HCT116 (cell line): Measurements from ENCODE around the gene ZXDC. TPM values are rescaled to one million over a fixed set of nuclear protein-coding genes. Genes with fewer than 3 reads are reported as not detected.

ENCODE experiments used
- ATAC-seq: fragments of 200-7000 bp; cut with Tn5 transposase; 2 replicates; pipeline ENCODE4 v1.9.1; 2020; ENCODE audit warnings: mild to moderate bottlenecking, moderate library complexity
- BruUV-seq: library from RNA; stranded (reverse); fragments of 400-500 nt; replicated peaks from 2 replicates; lab custom pipeline; 2021; lab: Mats Ljungman, UMichigan
- CTCF ChIA-PET: fragments of 300-600 bp; sonication (Branson Sonifier 250); formaldehyde crosslinking; loops from one replicate; lab custom pipeline; 2021; ENCODE audit warnings: antibody characterized with exemption; lab: Charles Lee
- POLR2A ChIA-PET: fragments of 300-600, 350-600 bp; sonication (Branson Sonifier 250); formaldehyde crosslinking; loops from one replicate; lab custom pipeline; 2021; ENCODE audit warnings: antibody characterized with exemption; lab: Charles Lee
- RAD21 ChIA-PET, 2 experiments: fragments of 300-600 bp; sonication (Branson Sonifier 250); formaldehyde crosslinking; loops; one replicate each; lab custom pipeline; 2023; ENCODE audit warnings: low total read pairs in 2 of 2; ENCODE audit not compliant: uncharacterized antibody in 2 of 2, unreplicated experiment in 2 of 2, low non-redundant PET in 1 of 2; lab: Charles Lee
- DNase-seq: peaks from one replicate; pipeline ENCODE4 v3.0.0-alpha.2; 2010; ENCODE audit warnings: low read depth, low spot score
- H2AFZ ChIP-seq: fragments of 200-600 bp; shearing (Covaris generic), sonication (generic); 2 replicates; pipeline ENCODE4 v1.6.1; 2017; ENCODE audit warnings: low read depth, mixed run types, mixed read lengths, antibody characterized with exemption, low read length; ENCODE audit not compliant: poor library complexity, severe bottlenecking
- H3K27ac ChIP-seq: 2 replicates; pipeline ENCODE4 v1.5.1; 2012; ENCODE audit warnings: low read depth, low read length
- H3K27me3 ChIP-seq: fragments of 200-600 bp; sonication (generic); 2 replicates; pipeline ENCODE4 v1.6.1; 2016; ENCODE audit warnings: mixed run types, low read length, mixed read lengths; ENCODE audit not compliant: insufficient read depth
- H3K36me3 ChIP-seq, 2 experiments: fragments of 200-500 bp in 1 of 2; fragments of 200-600 bp in 1 of 2; sonication (Bioruptor generic) in 1 of 2; sonication (generic) in 1 of 2; 2 replicates each; pipeline versions ENCODE4 v1.5.1 to v1.6.1; 2014 to 2016; ENCODE audit warnings: low read length in 2 of 2, inconsistent platforms in 1 of 2, mixed read lengths in 1 of 2, mixed run types in 1 of 2; ENCODE audit not compliant: insufficient read depth in 2 of 2, control insufficient read depth in 1 of 2
- H3K4me1 ChIP-seq, 2 experiments: fragments of 200-600 bp in 1 of 2; sonication (generic) in 1 of 2; 2 replicates each; pipeline versions ENCODE4 v1.5.1 to v1.6.1; 2012 to 2017; ENCODE audit warnings: low read length in 2 of 2, inconsistent platforms in 1 of 2, mild to moderate bottlenecking in 1 of 2, mixed read lengths in 1 of 2, mixed run types in 1 of 2, moderate library complexity in 1 of 2; ENCODE audit not compliant: insufficient read depth in 2 of 2, control insufficient read depth in 1 of 2
- H3K4me2 ChIP-seq: fragments of 200-600 bp; sonication (generic); 2 replicates; pipeline ENCODE4 v1.6.1; 2017; ENCODE audit warnings: mixed run types, low read length, mixed read lengths
- H3K4me3 ChIP-seq, 2 experiments: fragments of 200-600 bp in 1 of 2; sonication (generic) in 1 of 2; replicated peaks in 1 of 2; 2 replicates each; pipeline ENCODE4 v1.5.1; 2011 to 2016; ENCODE audit warnings: low read length in 2 of 2, control low read depth in 1 of 2, low read depth in 1 of 2, mild to moderate bottlenecking in 1 of 2, mixed read lengths in 1 of 2, mixed run types in 1 of 2
- H3K79me2 ChIP-seq: fragments of 200-600 bp; sonication (generic); 2 replicates; pipeline ENCODE4 v1.6.1; 2017; ENCODE audit warnings: mild to moderate bottlenecking, mixed run types, low read length, moderate library complexity, mixed read lengths; ENCODE audit not compliant: insufficient read depth
- H3K9ac ChIP-seq: fragments of 200-600 bp; sonication (generic); 2 replicates; pipeline ENCODE4 v1.6.1; 2016; ENCODE audit warnings: low read length, mixed read lengths
- H3K9me2 ChIP-seq: fragments of 200-600 bp; sonication (generic), shearing (Covaris generic); 2 replicates; pipeline ENCODE4 v1.6.1; 2017; ENCODE audit warnings: mixed run types, mild to moderate bottlenecking, moderate library complexity; ENCODE audit not compliant: insufficient read depth
- H3K9me3 ChIP-seq, 2 experiments: fragments of 200-500 bp in 1 of 2; fragments of 200-600 bp in 1 of 2; sonication (Bioruptor generic) in 1 of 2; sonication (generic) in 1 of 2; 2 replicates each; pipeline ENCODE4 v1.6.1; 2014 to 2017; ENCODE audit warnings: low read length in 2 of 2, mixed read lengths in 2 of 2, inconsistent platforms in 1 of 2, low read depth in 1 of 2, mild to moderate bottlenecking in 1 of 2, mixed run types in 1 of 2, moderate library complexity in 1 of 2; ENCODE audit not compliant: control insufficient read depth in 1 of 2, insufficient read depth in 1 of 2
- H4K20me1 ChIP-seq: fragments of 200-600 bp; sonication (generic), shearing (Covaris generic); 2 replicates; pipeline ENCODE4 v1.6.1; 2017; ENCODE audit warnings: mixed run types, mild to moderate bottlenecking, moderate library complexity; ENCODE audit not compliant: insufficient read depth
- CEBPB ChIP-seq: IDR thresholded peaks from 2 replicates; pipeline ENCODE4 v1.6.1; 2012; ENCODE audit warnings: low read depth
- CTCF ChIP-seq, 3 experiments: fragments of 200-600 bp in 1 of 3; sonication (generic) in 1 of 3; IDR thresholded peaks in 2 of 3; conservative IDR thresholded peaks in 1 of 3; 2 replicates each; pipeline ENCODE4 v1.5.1; 2012 to 2017; ENCODE audit warnings: low read depth in 2 of 3, low read length in 2 of 3, antibody characterized with exemption in 1 of 3, borderline replicate concordance in 1 of 3, control low read depth in 1 of 3, mild to moderate bottlenecking in 1 of 3, mixed read lengths in 1 of 3, mixed run types in 1 of 3, moderate library complexity in 1 of 3; ENCODE audit not compliant: insufficient read depth in 1 of 3
- ELF1 ChIP-seq: IDR thresholded peaks from 2 replicates; pipeline ENCODE4 v1.6.1; 2012; ENCODE audit warnings: low read depth, borderline replicate concordance
- FOSL1 ChIP-seq: IDR thresholded peaks from 2 replicates; pipeline ENCODE4 v1.6.1; 2012; ENCODE audit warnings: low read depth
- MAX ChIP-seq: IDR thresholded peaks from 2 replicates; pipeline ENCODE4 v1.6.1; 2012
- POLR2AphosphoS5 ChIP-seq: IDR thresholded peaks from 2 replicates; pipeline ENCODE4 v1.6.1; 2011; ENCODE audit warnings: mild to moderate bottlenecking, low read depth, low read length, moderate library complexity
- REST ChIP-seq: IDR thresholded peaks from 2 replicates; pipeline ENCODE4 v1.6.1; 2012; ENCODE audit warnings: low read depth
- SIN3A ChIP-seq: IDR thresholded peaks from 2 replicates; pipeline ENCODE4 v1.6.1; 2012; ENCODE audit warnings: low read depth
- SP1 ChIP-seq: IDR thresholded peaks from 2 replicates; pipeline ENCODE4 v1.6.1; 2012; ENCODE audit warnings: low read depth
- TCF7L2 ChIP-seq: IDR thresholded peaks from 2 replicates; pipeline ENCODE4 v1.7.0; 2011; ENCODE audit warnings: borderline replicate concordance, inconsistent platforms; ENCODE audit not compliant: insufficient read depth, insufficient read length; ENCODE audit errors: extremely low read depth
- ZBTB33 ChIP-seq: IDR thresholded peaks from 2 replicates; pipeline ENCODE4 v1.6.1; 2011; ENCODE audit warnings: mild to moderate bottlenecking, low read length, moderate library complexity; ENCODE audit not compliant: insufficient replicate concordance; ENCODE audit errors: extremely low read depth
- intact Hi-C: fragments of 100-400 bp; cut with micrococcal nuclease; formaldehyde crosslinking; loops from 2 replicates; pipeline ENCODE4 v1.10.0; 2022
- total RNA-seq: library from RNA; stranded (reverse); gene quantifications from one replicate; pipeline ENCODE4 v1.2.1, GENCODE V29; 2021; ENCODE audit not compliant: unreplicated experiment

ZXDC gene
- total RNA-seq, 1 experiment from 2014 or later, result 29.9 TPM

GRCh38 chr3:126494970-126495230 lies 19.2 kb upstream of the ZXDC start:
- BruUV-seq, result no TSS peak
- Histone ChIP-seq H3K4me1 (no peaks in the 10 kb centered on the region), H3K4me3 (no peak overlapping the region), H2AFZ (no peak overlapping the region), H3K79me2 (no peaks in the 10 kb centered on the region), H3K36me3 (no peaks in the 10 kb centered on the region), H4K20me1 (no peaks in the 10 kb centered on the region), H3K9me3 (no peaks in the 10 kb centered on the region), H3K9ac (no peak overlapping the region), H3K27ac (no peak overlapping the region), H3K27me3 (no peaks in the 10 kb centered on the region), H3K4me2 (no peak overlapping the region)
- ChIA-PET POLR2A (no interaction called here), CTCF (no interaction called here)
- DNase-seq (no peak), ATAC-seq (no peak)
- TF ChIP-seq SP1 (no peak), SIN3A (no peak), CTCF (IDR thresholded peaks at IDR 0.05 in 2 of 3, conservative IDR thresholded peaks at IDR 0.05 in 1 of 3; ENCODE audit: borderline replicate concordance in 1 of 3, insufficient read depth in 1 of 3, low read depth in 2 of 3, low read length in 2 of 3) (no peak), MAX (no peak), TCF7L2 (no peak), ELF1 (no peak), POLR2AphosphoS5 (no peak), REST (no peak), FOSL1 (no peak), CEBPB (no peak), ZBTB33 (no peak)
- TF ChIP-seq, all 23 proteins: peak for 0
- intact Hi-C loops, result no loop called here
- no peaks in the 10 kb centered on the region for H3K9me2 ChIP-seq
- RAD21 ChIA-PET, result no interaction called here
